ENCODE results near the gene CLVS2. TPM values are rescaled to one million over a fixed set of nuclear protein-coding genes. Genes with fewer than 3 reads are reported as not detected.
A peak's percentile ranks its signal among the peaks of the same experiment; 100 is the strongest.

Gene CLVS2, protein sequence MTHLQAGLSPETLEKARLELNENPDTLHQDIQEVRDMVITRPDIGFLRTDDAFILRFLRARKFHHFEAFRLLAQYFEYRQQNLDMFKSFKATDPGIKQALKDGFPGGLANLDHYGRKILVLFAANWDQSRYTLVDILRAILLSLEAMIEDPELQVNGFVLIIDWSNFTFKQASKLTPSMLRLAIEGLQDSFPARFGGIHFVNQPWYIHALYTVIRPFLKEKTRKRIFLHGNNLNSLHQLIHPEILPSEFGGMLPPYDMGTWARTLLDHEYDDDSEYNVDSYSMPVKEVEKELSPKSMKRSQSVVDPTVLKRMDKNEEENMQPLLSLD
- under 1 TPM; 0.12 to 0.60 (median 0.23) TPM for polyA plus RNA-seq (ENCODE audit: insufficient read length in 4 of 4)

- peak in 2 of 4 donors; percentile 7 to 39 for DNase-seq (ENCODE audit: low read depth in 4 of 4, low spot score in 3 of 4)
Measured at GRCh38 chr6:122995921-122996793, at the start of gene CLVS2. Gene CLVS2, plus strand, starts transcription at chr6:122996235. Its CDS starts 1,543 bp downstream, at chr6:122997778.

GRCh38 chr6:122947355-122947754 is 48.7 kb upstream of the CLVS2 start:
- DNase-seq (ENCODE audit: low read depth in 4 of 4, low spot score in 3 of 4), result no peak

- DNase-seq (ENCODE audit: low read depth in 4 of 4, low spot score in 3 of 4), result no peak
Measured at GRCh38 chr6:122953766-122954165, 42.3 kb upstream of the CLVS2 start.

DNA sequence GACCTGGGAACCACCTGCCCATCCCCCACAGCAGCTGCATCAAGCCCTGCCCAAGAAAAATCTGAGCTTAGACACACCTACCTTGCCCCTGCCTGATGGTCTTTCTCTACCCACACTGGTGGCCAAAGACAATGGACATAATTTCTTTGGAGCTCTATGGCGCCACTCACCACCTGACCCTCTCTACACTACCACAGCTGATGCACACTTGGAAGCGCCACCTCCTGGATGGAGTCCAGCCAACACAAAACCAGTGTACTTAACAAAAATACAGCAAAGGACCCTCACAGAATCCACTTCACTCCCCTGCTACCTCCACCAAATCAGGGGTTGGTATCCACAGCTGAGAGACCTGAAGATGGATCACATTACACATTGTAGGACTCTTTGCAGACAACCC is 39.7 kb upstream of the CLVS2 start:
- no peak for DNase-seq (ENCODE audit: low read depth in 4 of 4, low spot score in 3 of 4)

- no peak for DNase-seq (ENCODE audit: low read depth in 4 of 4, low spot score in 3 of 4)
Measured at GRCh38 chr6:122962000-122962624, 33.9 kb upstream of the CLVS2 start.

DNA sequence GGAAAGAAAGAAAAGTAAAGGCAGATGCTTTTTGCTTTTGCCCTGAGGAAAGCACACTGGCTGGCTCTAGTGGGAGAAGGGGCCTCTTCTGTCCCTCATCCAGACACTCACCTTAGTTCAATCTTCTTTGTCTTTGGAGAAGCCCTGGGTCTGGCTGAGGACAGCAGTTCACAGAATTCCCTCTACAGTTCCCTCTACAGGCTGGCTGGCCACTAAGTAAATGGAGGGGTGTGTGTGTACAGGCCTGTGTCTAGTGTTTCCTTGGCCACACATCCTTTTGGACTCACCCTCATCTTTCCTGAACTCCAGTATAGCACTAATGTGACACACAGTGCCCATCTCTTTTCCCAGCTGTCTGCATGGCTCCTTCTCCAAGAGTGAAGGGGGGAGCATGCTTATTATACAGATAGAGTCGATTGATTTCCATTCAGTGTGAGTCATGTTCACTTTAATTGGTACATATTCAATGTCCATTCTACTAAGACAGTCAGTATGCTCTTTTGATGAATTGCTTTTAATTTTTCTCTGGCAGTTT is 26.0 kb upstream of the CLVS2 start:
- no peak for DNase-seq (ENCODE audit: low read depth in 4 of 4, low spot score in 3 of 4)

GRCh38 chr6:122977180-122977579 is 18.9 kb upstream of the CLVS2 start:
- no peak for DNase-seq (ENCODE audit: low read depth in 4 of 4, low spot score in 3 of 4)

GRCh38 chr6:122984393-122984792 is 11.6 kb upstream of the CLVS2 start:
- DNase-seq (ENCODE audit: low read depth in 4 of 4, low spot score in 3 of 4), result no peak

- no peak for DNase-seq (ENCODE audit: low read depth in 4 of 4, low spot score in 3 of 4)
Measured at GRCh38 chr6:122994256-122994655, 1.8 kb upstream of the CLVS2 start.

GRCh38 chr6:122996794-122997505 is 915 bp downstream of the CLVS2 start:
- DNase-seq (ENCODE audit: low read depth in 4 of 4, low spot score in 3 of 4), result no peak

- no peak for DNase-seq (ENCODE audit: low read depth in 4 of 4, low spot score in 3 of 4)
Measured at GRCh38 chr6:122997541-122998150, 1.6 kb downstream of the CLVS2 start.

- DNase-seq (ENCODE audit: low read depth in 4 of 4, low spot score in 3 of 4), result no peak
Measured at GRCh38 chr6:122998403-122998975, 2.5 kb downstream of the CLVS2 start.

DNA sequence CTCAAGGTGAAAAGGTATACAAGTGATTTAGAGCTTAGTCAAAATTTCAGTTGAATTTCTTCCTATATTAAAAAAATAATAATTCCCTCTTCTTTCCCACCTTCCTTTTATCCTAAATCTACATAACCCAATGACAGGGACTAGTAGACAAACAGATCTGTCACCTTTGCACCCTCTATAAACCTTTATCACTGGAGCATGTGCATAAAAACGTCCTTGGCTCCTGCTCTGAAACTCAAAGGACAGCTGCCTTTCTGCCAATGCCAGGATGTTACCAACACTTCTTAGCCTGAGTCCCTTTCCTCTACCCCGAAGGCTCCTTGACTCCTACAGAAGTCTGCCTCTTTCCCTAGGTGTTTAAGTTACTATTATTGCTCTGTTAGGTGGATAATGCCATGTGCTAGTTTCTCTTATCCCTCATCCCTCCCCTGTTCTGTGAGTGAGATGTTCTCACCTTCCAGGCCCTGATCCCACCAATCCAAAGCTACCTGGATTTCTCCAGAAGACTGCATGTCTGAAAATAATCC is 4.3 kb downstream of the CLVS2 start:
- DNase-seq (ENCODE audit: low read depth in 4 of 4, low spot score in 3 of 4), result no peak

GRCh38 chr6:123001540-123001939 is 5.5 kb downstream of the CLVS2 start:
- no peak for DNase-seq (ENCODE audit: low read depth in 4 of 4, low spot score in 3 of 4)

DNA sequence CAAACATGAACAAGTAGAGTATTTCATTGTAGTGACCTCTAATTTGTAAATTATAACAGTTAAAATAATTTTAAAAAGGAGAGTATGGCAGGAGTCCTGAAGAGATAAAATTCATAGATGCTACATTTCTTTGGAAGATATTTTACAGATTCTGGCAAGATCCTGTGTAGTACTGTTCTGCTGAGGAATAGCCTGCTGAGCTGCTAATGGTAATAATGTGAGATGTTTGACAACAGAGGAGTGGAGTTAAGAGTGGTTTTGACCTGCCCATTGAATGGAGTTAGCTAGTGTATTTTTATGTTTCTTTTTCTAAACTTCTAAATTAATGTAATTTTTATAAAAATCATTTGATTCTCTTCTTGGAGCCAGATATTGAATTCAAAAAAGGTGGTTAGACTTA is 11.8 kb downstream of the CLVS2 start:
- no peak for DNase-seq (ENCODE audit: low read depth in 4 of 4, low spot score in 3 of 4)

- no peak for DNase-seq (ENCODE audit: low read depth in 4 of 4, low spot score in 3 of 4)
Measured at GRCh38 chr6:123009059-123009458, 13.0 kb downstream of the CLVS2 start.

- DNase-seq (ENCODE audit: low read depth in 4 of 4, low spot score in 3 of 4), result no peak
Measured at GRCh38 chr6:123014835-123015234, 18.8 kb downstream of the CLVS2 start.

- no peak for DNase-seq (ENCODE audit: low read depth in 4 of 4, low spot score in 3 of 4)
Measured at GRCh38 chr6:123016431-123017103, 20.5 kb downstream of the CLVS2 start.
